ENCODE measurements around the gene ADGRA3.

The ADGRA3 gene

DNA sequence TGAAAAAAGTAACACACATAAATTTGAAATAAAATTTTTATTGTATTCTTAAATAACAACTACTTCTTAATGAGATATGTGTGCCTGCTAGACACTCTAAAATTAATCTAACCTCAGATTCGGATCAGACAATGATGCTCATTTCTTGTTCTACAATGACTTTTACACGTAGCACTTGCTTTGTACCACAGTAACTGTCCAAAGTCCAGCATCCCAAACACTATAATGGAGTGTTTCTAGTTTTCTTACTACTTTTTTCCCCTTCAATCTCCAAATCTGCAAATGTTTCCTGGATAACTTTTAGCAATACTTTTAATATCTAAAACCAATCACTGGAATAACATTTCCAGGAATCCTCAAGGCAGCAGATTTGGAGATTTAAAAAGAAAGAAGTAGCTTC is 75.9 kb downstream of the ADGRA3 start:
- TF ChIP-seq, protein P1, sequence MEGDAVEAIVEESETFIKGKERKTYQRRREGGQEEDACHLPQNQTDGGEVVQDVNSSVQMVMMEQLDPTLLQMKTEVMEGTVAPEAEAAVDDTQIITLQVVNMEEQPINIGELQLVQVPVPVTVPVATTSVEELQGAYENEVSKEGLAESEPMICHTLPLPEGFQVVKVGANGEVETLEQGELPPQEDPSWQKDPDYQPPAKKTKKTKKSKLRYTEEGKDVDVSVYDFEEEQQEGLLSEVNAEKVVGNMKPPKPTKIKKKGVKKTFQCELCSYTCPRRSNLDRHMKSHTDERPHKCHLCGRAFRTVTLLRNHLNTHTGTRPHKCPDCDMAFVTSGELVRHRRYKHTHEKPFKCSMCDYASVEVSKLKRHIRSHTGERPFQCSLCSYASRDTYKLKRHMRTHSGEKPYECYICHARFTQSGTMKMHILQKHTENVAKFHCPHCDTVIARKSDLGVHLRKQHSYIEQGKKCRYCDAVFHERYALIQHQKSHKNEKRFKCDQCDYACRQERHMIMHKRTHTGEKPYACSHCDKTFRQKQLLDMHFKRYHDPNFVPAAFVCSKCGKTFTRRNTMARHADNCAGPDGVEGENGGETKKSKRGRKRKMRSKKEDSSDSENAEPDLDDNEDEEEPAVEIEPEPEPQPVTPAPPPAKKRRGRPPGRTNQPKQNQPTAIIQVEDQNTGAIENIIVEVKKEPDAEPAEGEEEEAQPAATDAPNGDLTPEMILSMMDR (conservative IDR thresholded peaks at IDR 0.05; ENCODE audit: control insufficient read depth, insufficient read depth, low read depth, low read length): no peak
- DNase-seq (ENCODE audit: low read depth): no peak
- no peak overlapping the region for H3K4me3 ChIP-seq (ENCODE audit: control insufficient read depth, low read depth, low read length)

DNA sequence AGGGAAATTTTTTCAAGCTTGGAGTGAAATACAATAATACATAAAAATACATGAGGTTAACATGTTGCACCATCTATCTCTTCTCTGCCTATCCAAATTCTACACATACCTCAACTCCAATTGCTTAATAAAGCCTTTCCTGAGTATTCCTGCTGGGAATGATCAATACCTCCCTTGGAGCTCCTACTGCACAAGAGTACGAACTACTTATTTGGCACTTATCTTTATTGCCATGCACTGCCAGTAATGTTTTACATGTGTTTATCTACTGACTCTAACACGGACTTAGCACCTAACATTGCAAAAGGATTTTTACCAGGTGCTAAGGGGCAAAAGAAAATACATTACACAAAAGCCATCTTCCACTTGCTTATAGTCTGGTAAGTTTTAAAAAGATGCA is 80.2 kb downstream of the ADGRA3 start:
- TF ChIP-seq, protein P1 (conservative IDR thresholded peaks at IDR 0.05; ENCODE audit: control insufficient read depth, insufficient read depth, low read depth, low read length): no peak
- H3K4me3 ChIP-seq (ENCODE audit: control insufficient read depth, low read depth, low read length): no peak overlapping the region
- no peak for DNase-seq (ENCODE audit: low read depth)

DNA sequence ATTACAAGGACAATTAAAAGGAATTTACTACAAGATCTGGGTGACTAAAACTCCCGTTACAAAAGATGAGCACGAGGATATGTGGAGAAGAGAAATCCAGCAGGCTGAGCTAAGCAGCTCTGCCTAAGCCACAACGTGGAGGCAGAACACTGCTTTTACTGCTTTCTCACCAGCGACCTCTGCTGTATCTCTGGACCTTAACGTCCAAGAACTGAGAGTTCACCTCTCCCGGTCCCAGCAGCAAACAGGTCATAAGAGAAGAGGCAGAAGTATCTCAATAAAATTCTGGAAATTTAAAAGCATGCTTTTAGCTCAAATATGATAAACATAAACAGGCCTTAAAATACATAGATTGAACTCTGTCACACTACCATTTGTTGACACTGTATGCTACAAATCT is 81.0 kb downstream of the ADGRA3 start:
- peak; percentile 62 for DNase-seq (ENCODE audit: low read depth)
- H3K4me3 ChIP-seq (ENCODE audit: control insufficient read depth, low read depth, low read length): no peak overlapping the region
- TF ChIP-seq, protein P1 (conservative IDR thresholded peaks at IDR 0.05; ENCODE audit: control insufficient read depth, insufficient read depth, low read depth, low read length): peak; percentile 55

DNA sequence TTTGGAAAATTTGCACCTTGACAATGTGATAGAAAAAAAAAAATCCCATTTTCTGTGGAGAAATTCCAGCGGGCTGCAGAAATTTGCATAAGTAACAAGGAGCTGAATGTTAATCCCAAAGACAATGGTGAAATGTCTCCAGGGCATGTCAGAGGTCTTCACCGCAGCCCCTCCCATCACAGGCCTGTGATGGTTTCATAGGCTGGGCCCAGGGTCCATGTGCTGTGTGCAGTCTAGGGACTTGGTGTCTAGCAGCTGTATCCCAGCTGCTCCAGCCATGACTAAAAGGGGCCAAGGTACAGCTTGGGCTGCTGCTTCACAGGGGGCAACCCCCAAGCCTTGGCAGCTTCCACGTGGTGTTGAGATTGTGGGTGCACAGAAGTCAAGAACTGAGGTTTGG is 85.2 kb downstream of the ADGRA3 start:
- no peak overlapping the region for H3K4me3 ChIP-seq (ENCODE audit: control insufficient read depth, low read depth, low read length)
- TF ChIP-seq, protein P1 (conservative IDR thresholded peaks at IDR 0.05; ENCODE audit: control insufficient read depth, insufficient read depth, low read depth, low read length): no peak
- DNase-seq (ENCODE audit: low read depth): no peak

DNA sequence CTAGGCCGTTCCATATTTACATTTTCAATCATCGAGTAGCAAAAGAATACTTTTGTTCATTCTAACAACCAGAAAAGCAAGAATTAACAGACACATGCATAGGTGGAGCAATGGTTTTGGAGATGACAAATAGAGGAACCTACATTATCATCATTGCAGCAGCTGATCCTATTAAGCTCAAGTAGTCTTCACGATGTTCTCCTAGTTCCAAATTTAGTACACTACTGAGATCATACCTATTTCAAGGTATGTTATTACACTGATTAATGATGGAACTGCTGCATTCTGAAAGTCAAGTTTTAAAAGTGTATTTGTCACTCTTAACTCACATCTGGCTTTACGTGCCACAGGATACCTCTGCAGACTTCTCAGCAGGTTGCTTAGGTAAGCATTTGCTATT is 87.4 kb downstream of the ADGRA3 start:
- H3K4me3 ChIP-seq (ENCODE audit: control insufficient read depth, low read depth, low read length): no peak overlapping the region
- DNase-seq (ENCODE audit: low read depth): no peak
- TF ChIP-seq, protein P1 (conservative IDR thresholded peaks at IDR 0.05; ENCODE audit: control insufficient read depth, insufficient read depth, low read depth, low read length): no peak

DNA sequence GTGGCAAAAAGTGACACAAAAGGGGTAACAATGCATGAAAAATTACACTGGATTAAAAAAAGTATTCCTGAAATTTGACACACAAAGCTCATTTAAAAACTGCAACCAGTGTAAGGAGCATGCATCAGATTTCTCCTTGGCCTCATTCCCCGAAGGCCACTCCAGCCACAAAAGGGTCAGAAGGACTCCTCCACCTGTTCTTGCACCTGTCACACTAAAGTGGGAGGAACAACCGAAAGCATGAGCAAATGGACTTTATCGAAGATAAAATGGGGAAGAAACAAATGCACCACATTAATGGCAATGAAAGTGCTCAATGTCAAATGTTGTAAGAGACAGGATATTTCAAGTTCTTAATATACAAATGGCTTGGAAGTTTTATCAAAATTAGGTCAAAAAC is 88.2 kb downstream of the ADGRA3 start:
- TF ChIP-seq, protein P1 (conservative IDR thresholded peaks at IDR 0.05; ENCODE audit: control insufficient read depth, insufficient read depth, low read depth, low read length): no peak
- H3K4me3 ChIP-seq (ENCODE audit: control insufficient read depth, low read depth, low read length): no peak overlapping the region
- no peak for DNase-seq (ENCODE audit: low read depth)

DNA sequence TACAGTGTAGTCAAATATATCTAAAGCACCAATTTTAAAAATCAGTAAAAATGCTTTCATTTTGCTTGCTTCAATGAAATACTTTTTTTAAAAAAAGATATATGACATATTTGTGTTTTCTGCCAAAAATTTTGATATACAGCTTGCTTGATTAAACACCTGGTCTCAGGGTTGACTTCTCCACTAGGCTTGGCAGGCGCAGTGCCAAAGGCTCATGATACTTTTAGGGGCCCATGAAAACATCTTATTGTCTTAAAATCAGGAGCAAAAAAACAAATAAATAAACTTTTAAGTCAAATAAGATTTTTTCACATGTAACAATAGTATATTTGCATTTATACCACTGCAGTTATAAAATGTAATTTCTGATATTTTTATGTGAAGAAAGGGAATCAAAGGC is 95.6 kb downstream of the ADGRA3 start:
- TF ChIP-seq, protein P1 (conservative IDR thresholded peaks at IDR 0.05; ENCODE audit: control insufficient read depth, insufficient read depth, low read depth, low read length): no peak
- H3K4me3 ChIP-seq (ENCODE audit: control insufficient read depth, low read depth, low read length): no peak overlapping the region
- no peak for DNase-seq (ENCODE audit: low read depth)
